ENCODE data around the gene HLA-G.

- TF ChIP-seq, protein P1, sequence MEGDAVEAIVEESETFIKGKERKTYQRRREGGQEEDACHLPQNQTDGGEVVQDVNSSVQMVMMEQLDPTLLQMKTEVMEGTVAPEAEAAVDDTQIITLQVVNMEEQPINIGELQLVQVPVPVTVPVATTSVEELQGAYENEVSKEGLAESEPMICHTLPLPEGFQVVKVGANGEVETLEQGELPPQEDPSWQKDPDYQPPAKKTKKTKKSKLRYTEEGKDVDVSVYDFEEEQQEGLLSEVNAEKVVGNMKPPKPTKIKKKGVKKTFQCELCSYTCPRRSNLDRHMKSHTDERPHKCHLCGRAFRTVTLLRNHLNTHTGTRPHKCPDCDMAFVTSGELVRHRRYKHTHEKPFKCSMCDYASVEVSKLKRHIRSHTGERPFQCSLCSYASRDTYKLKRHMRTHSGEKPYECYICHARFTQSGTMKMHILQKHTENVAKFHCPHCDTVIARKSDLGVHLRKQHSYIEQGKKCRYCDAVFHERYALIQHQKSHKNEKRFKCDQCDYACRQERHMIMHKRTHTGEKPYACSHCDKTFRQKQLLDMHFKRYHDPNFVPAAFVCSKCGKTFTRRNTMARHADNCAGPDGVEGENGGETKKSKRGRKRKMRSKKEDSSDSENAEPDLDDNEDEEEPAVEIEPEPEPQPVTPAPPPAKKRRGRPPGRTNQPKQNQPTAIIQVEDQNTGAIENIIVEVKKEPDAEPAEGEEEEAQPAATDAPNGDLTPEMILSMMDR (IDR thresholded peaks at IDR 0.05) = no peak
- TF ChIP-seq POLR2A (IDR thresholded peaks at IDR 0.05) = no peak
Observed at GRCh38 chr6:29825848-29826247, 1.8 kb upstream of the HLA-G start.
